Cardiac muscle cell (in vitro differentiated cells and primary cell): ENCODE measurements around the gene RASSF4. TPM values are rescaled to one million over a fixed set of nuclear protein-coding genes. Genes with fewer than 3 reads are reported as not detected.

Experiments used
- DNase-seq, 2 donors: peaks; one replicate each; pipeline versions ENCODE4 v3.0.0 to v3.0.0-alpha.2; 2010 to 2017; ENCODE audit warnings: low read depth in 1 of 2, low spot score in 1 of 2
- H3K27ac ChIP-seq: fragments of 200-600 bp; sonication (generic); 2 replicates; pipeline ENCODE4 v1.5.1; 2016
- H3K27me3 ChIP-seq: fragments of 200-600 bp; sonication (generic); 2 replicates; pipeline ENCODE4 v1.6.0; 2016; ENCODE audit warnings: control low read depth
- H3K36me3 ChIP-seq: fragments of 200-600 bp; sonication (generic); 2 replicates; pipeline ENCODE4 v1.5.1; 2016; ENCODE audit warnings: control low read depth
- H3K4me1 ChIP-seq: fragments of 200-600 bp; sonication (generic); 2 replicates; pipeline ENCODE4 v1.8.1; 2017; ENCODE audit warnings: low read depth, mild to moderate bottlenecking, mixed run types
- H3K4me3 ChIP-seq: fragments of 200-600 bp; sonication (generic); 2 replicates; pipeline ENCODE4 v1.5.1; 2016; ENCODE audit warnings: mild to moderate bottlenecking
- H3K9me3 ChIP-seq: fragments of 200-600 bp; sonication (generic); 2 replicates; pipeline ENCODE4 v1.5.1; 2017; ENCODE audit warnings: low read depth, mild to moderate bottlenecking, control low read depth
- CTCF ChIP-seq: IDR thresholded peaks from 2 replicates; pipeline ENCODE4 v1.5.1; 2012; ENCODE audit warnings: low read depth, mild to moderate bottlenecking, low read length
- polyA plus RNA-seq: library from polyadenylated mRNA; unstranded; fragments of >200 nt; fragmentation: Nextera tagmentation; extraction: Ambion mirVana; gene quantifications from 2 replicates; pipeline ENCODE4 v1.2.1, GENCODE V29; 2016
- total RNA-seq: library from RNA; depleted of rRNA; stranded (reverse); fragments of >200 nt; gene quantifications from 2 replicates; pipeline ENCODE4 v1.2.3, GENCODE V29; 2016

Gene RASSF4
- total and polyA plus RNA-seq, 2 experiments from 2014 or later, result 63.6 to 70.7 TPM

- Histone ChIP-seq H3K27me3 (no peaks in the 10 kb centered on the region), H3K4me3 (peak overlapping the region; percentile 26), H3K36me3 (no peaks in the 10 kb centered on the region), H3K4me1 (peaks cover 71% of the 10 kb centered on the region), H3K27ac (peak overlapping the region; percentile 96), H3K9me3 (no peaks in the 10 kb centered on the region)
- no peak for TF ChIP-seq CTCF
- no peak for DNase-seq
These were observed 17.9 kb downstream of the RASSF4 start for GRCh38 chr10:44977287-44978212.

DNA sequence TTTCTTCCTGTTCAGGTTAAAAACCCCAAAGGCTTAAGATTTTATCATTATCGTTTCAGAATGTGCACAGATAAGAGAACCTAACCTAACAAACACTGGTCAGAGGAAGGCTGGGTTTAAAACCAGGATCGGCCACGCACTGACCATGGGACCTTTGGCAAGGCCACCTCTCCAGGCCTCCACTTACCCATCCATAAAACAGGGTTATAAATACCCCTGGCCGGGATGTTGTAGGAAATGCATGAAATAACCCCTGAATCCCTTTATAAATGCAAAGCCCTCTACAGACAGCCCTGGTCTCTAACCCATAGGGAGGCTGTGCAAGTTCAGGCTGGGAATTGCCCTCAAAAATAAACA lies 18.6 kb downstream of the RASSF4 start:
- Histone ChIP-seq H3K9me3 (no peaks in the 10 kb centered on the region), H3K27ac (peak overlapping the region; percentile 91), H3K4me3 (peak overlapping the region; percentile 26), H3K27me3 (no peaks in the 10 kb centered on the region), H3K4me1 (peaks cover 71% of the 10 kb centered on the region), H3K36me3 (no peaks in the 10 kb centered on the region)
- TF ChIP-seq CTCF, result no peak
- no peak for DNase-seq

GRCh38 chr10:44978570-44979280 lies 19.1 kb downstream of the RASSF4 start, which contains the start of gene DEPP1:
DEPP1 (minus strand) TSS chr10:44978809; CDS start chr10:44978030, 779 bp downstream.
- H3K4me3 ChIP-seq, result peak within 1 kb of the TSS; percentile 26
- TF ChIP-seq CTCF, result peak; percentile 14
- DNase-seq, result peak; percentile 95 to 96
- H3K27me3 ChIP-seq, result no peaks in the 10 kb centered on the region
- H3K36me3 ChIP-seq, result no peaks in the 10 kb centered on the region
- H3K4me1 ChIP-seq, result peaks cover 66% of the 10 kb centered on the region
- H3K9me3 ChIP-seq, result no peaks in the 10 kb centered on the region
- peak within 1 kb of the TSS; percentile 91 for H3K27ac ChIP-seq

DNA sequence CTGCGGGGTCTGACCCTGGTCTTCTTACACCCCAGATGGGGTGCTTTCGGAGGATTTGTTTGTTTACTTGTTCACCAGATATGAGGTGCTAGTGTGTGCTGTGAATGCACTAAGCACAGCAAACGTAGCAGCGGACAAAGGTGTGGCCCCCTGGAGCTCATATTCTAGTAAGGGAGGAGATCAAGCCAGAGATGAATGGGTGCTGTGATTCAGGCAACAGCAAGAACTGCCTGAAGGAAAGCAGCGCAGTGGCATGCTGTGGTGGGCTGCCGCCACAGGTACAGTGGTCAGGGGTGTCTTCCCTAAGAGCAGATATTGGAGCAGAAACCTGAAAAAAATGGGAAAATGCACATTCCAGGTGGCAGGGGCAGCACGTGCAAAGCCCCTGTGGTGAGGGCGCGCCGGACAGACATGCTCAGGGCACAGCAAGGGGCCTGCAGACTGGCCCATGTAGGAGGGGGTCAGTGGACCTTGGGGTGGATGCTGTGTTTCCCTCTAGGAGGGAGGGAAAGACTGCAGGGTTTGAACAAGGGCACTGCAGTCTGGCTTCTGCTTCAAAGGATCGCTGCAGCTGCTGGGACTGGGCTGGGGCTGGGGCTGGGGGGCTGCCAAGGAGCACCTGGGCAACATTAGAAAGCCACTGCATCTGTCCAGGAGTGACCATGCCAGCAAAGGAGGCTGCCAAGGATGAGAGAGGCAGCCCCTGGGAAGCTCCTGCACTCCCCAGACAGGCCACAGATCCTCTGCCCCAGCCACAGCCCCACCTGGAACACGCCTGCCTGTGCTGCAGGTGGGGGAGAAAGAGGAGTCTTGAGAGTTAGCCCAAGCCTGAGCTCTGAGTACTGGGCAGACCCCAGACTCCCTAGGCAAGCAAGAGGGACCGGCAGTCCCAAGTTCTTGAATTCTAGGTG lies 19.9 kb downstream of the RASSF4 start:
- no peak for TF ChIP-seq CTCF
- H3K27ac ChIP-seq, result peak overlapping the region; percentile 91
- DNase-seq, result no peak
- H3K4me1 ChIP-seq, result peaks cover 60% of the 10 kb centered on the region
- no peak overlapping the region for H3K4me3 ChIP-seq
- no peaks in the 10 kb centered on the region for H3K27me3 ChIP-seq
- no peaks in the 10 kb centered on the region for H3K9me3 ChIP-seq
- no peaks in the 10 kb centered on the region for H3K36me3 ChIP-seq
